Measurements from ENCODE around the gene ADGRL3.
"Not testable (repeated sequence)": the region's sequence is repeated elsewhere in the genome, so short reads cannot be mapped to it uniquely, and the experiment has no call there.

ADGRL3 gene

GRCh38 chr4:61359301-61359700, 159.2 kb downstream of the ADGRL3 start:
- ATAC-seq, result no peak
- TF ChIP-seq ZNF70 (CRISPR knock-in tag; IDR thresholded peaks at IDR 0.05), result no peak
- TF ChIP-seq, protein P1, sequence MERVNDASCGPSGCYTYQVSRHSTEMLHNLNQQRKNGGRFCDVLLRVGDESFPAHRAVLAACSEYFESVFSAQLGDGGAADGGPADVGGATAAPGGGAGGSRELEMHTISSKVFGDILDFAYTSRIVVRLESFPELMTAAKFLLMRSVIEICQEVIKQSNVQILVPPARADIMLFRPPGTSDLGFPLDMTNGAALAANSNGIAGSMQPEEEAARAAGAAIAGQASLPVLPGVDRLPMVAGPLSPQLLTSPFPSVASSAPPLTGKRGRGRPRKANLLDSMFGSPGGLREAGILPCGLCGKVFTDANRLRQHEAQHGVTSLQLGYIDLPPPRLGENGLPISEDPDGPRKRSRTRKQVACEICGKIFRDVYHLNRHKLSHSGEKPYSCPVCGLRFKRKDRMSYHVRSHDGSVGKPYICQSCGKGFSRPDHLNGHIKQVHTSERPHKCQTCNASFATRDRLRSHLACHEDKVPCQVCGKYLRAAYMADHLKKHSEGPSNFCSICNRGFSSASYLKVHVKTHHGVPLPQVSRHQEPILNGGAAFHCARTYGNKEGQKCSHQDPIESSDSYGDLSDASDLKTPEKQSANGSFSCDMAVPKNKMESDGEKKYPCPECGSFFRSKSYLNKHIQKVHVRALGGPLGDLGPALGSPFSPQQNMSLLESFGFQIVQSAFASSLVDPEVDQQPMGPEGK (CRISPR knock-in tag; IDR thresholded peaks at IDR 0.05; ENCODE audit: borderline replicate concordance), result no peak
- TF ChIP-seq, protein P2, sequence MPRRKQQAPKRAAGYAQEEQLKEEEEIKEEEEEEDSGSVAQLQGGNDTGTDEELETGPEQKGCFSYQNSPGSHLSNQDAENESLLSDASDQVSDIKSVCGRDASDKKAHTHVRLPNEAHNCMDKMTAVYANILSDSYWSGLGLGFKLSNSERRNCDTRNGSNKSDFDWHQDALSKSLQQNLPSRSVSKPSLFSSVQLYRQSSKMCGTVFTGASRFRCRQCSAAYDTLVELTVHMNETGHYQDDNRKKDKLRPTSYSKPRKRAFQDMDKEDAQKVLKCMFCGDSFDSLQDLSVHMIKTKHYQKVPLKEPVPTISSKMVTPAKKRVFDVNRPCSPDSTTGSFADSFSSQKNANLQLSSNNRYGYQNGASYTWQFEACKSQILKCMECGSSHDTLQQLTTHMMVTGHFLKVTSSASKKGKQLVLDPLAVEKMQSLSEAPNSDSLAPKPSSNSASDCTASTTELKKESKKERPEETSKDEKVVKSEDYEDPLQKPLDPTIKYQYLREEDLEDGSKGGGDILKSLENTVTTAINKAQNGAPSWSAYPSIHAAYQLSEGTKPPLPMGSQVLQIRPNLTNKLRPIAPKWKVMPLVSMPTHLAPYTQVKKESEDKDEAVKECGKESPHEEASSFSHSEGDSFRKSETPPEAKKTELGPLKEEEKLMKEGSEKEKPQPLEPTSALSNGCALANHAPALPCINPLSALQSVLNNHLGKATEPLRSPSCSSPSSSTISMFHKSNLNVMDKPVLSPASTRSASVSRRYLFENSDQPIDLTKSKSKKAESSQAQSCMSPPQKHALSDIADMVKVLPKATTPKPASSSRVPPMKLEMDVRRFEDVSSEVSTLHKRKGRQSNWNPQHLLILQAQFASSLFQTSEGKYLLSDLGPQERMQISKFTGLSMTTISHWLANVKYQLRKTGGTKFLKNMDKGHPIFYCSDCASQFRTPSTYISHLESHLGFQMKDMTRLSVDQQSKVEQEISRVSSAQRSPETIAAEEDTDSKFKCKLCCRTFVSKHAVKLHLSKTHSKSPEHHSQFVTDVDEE (CRISPR knock-in tag; IDR thresholded peaks at IDR 0.05), result no peak
- no peak for TF ChIP-seq CREB5 (CRISPR knock-in tag; IDR thresholded peaks at IDR 0.05; ENCODE audit: low read depth)
- TF ChIP-seq, protein P3, sequence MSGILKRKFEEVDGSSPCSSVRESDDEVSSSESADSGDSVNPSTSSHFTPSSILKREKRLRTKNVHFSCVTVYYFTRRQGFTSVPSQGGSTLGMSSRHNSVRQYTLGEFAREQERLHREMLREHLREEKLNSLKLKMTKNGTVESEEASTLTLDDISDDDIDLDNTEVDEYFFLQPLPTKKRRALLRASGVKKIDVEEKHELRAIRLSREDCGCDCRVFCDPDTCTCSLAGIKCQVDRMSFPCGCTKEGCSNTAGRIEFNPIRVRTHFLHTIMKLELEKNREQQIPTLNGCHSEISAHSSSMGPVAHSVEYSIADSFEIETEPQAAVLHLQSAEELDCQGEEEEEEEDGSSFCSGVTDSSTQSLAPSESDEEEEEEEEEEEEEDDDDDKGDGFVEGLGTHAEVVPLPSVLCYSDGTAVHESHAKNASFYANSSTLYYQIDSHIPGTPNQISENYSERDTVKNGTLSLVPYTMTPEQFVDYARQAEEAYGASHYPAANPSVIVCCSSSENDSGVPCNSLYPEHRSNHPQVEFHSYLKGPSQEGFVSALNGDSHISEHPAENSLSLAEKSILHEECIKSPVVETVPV (CRISPR knock-in tag; IDR thresholded peaks at IDR 0.05), result no peak
- TF ChIP-seq, protein P4, sequence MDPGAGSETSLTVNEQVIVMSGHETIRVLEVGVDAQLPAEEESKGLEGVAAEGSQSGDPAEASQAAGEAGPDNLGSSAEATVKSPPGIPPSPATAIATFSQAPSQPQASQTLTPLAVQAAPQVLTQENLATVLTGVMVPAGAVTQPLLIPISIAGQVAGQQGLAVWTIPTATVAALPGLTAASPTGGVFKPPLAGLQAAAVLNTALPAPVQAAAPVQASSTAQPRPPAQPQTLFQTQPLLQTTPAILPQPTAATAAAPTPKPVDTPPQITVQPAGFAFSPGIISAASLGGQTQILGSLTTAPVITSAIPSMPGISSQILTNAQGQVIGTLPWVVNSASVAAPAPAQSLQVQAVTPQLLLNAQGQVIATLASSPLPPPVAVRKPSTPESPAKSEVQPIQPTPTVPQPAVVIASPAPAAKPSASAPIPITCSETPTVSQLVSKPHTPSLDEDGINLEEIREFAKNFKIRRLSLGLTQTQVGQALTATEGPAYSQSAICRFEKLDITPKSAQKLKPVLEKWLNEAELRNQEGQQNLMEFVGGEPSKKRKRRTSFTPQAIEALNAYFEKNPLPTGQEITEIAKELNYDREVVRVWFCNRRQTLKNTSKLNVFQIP (CRISPR knock-in tag; IDR thresholded peaks at IDR 0.05; ENCODE audit: borderline replicate concordance, low read depth), result no peak
- no peak for TF ChIP-seq ZFP30 (CRISPR knock-in tag; IDR thresholded peaks at IDR 0.05)
- TF ChIP-seq RARB (CRISPR knock-in tag; IDR thresholded peaks at IDR 0.05), result no peak
- TF ChIP-seq TOX (CRISPR knock-in tag; IDR thresholded peaks at IDR 0.05; ENCODE audit: borderline replicate concordance), result no peak
- no peak for TF ChIP-seq ZFP3 (CRISPR knock-in tag; IDR thresholded peaks at IDR 0.05)
- no peak for TF ChIP-seq GLIS3 (CRISPR knock-in tag; IDR thresholded peaks at IDR 0.05)
- TF ChIP-seq TCF4 (CRISPR knock-in tag; IDR thresholded peaks at IDR 0.05; ENCODE audit: borderline replicate concordance), result no peak

DNA sequence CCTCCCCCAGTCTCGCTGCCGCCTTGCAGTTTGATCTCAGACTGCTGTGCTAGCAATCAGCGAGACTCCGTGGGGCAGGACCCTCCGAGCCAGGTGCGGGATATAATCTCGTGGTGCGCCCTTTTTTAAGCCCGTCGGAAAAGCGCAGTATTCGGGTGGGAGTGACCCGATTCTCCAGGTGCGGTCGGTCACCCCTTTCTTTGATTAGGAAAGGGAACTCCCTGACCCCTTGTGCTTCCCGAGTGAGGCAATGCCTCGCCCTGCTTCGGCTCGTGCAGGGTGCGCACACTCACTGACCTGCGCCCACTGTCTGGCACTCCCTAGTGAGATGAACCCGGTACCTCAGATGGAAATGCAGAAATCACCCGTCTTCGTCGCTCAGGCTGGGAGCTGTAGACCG, 172.7 kb downstream of the ADGRL3 start:
- not testable (repeated sequence) for ATAC-seq

DNA sequence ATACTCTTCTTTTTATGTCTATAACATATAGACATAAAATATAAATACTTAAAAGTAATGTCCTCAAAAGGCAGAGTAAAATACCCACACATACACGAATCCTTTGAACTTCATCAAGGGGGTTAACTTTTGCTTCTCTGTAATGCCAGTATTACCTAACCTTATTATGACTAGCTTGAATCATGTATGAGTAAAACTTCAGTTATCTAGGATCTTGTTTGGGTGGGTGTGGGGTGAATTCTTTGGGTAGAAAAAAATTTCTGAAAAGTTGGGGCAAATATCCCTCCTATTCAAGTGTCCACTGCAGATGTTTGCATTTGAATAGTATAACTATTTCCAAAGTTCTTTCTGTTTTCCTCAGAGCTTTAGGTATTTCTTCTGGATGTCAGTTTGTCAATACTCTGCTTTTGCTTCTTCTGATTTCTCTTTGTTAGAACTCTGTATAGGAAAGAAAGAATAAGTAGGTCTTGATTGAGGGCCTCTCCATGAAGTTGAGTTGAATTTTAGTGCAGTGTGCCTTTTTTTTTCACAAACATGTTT, 173.8 kb downstream of the ADGRL3 start:
- ATAC-seq, result no peak

More for the DNA sequence above, 173.8 kb downstream of the ADGRL3 start:
- TF ChIP-seq GLIS3 (CRISPR knock-in tag; IDR thresholded peaks at IDR 0.05) (no peak), ZFP3 (CRISPR knock-in tag; IDR thresholded peaks at IDR 0.05) (no peak), CREB5 (CRISPR knock-in tag; IDR thresholded peaks at IDR 0.05; ENCODE audit: low read depth) (no peak), ZNF565 (CRISPR knock-in tag; conservative IDR thresholded peaks at IDR 0.05; ENCODE audit: low read depth) (no peak), ESRRG (CRISPR knock-in tag; IDR thresholded peaks at IDR 0.05) (no peak)
- TF ChIP-seq, protein P2 (CRISPR knock-in tag; IDR thresholded peaks at IDR 0.05), result no peak
